Gastroesophageal sphincter (tissue), 3 donors: ENCODE measurements around the gene BCL6.

Experiments
- POLR2A ChIP-seq, 2 donors: fragments of 450-650 bp; IDR thresholded peaks; one replicate each; pipeline ENCODE4 v1.6.1; 2017; ENCODE audit warnings: antibody characterized with exemption in 2 of 2, mild to moderate bottlenecking in 2 of 2, moderate library complexity in 1 of 2
- POLR2AphosphoS5 ChIP-seq: sonication (generic); formaldehyde crosslinking; IDR thresholded peaks from one replicate; pipeline ENCODE4 v1.6.1; 2017; ENCODE audit warnings: antibody characterized with exemption
- TF ChIP-seq, protein P1 (sequence below), 4 experiments: fragments of 200-600 bp in 2 of 4; fragments of 450-650 bp in 2 of 4; sonication (generic) in 1 of 4; IDR thresholded peaks; one replicate each; pipeline ENCODE4 v1.5.1; 2017 to 2019; ENCODE audit warnings: antibody characterized with exemption in 4 of 4, mild to moderate bottlenecking in 2 of 4, moderate library complexity in 2 of 4

DNA sequence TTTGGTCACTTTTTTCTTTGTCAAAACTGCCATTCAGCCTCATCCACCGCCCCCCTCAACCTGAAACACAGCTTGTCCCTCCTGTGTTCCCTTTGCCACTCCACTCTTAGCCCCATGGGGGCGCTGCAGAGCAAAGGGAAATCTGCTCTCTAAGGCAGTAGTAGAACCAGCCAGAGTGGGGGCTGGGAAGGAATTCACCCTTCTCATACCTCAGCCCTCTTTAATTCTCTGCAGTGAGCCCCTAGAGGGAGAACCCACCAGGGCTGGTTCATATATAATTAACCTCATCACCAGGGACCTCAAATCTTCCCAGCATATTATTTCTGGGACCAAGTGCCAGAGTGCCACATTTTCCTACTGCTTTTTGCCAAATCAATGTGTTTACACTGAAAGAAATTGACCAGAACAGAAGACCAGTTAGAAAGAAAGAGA, 2.8 kb upstream of the BCL6 start:
- TF ChIP-seq, protein P1, sequence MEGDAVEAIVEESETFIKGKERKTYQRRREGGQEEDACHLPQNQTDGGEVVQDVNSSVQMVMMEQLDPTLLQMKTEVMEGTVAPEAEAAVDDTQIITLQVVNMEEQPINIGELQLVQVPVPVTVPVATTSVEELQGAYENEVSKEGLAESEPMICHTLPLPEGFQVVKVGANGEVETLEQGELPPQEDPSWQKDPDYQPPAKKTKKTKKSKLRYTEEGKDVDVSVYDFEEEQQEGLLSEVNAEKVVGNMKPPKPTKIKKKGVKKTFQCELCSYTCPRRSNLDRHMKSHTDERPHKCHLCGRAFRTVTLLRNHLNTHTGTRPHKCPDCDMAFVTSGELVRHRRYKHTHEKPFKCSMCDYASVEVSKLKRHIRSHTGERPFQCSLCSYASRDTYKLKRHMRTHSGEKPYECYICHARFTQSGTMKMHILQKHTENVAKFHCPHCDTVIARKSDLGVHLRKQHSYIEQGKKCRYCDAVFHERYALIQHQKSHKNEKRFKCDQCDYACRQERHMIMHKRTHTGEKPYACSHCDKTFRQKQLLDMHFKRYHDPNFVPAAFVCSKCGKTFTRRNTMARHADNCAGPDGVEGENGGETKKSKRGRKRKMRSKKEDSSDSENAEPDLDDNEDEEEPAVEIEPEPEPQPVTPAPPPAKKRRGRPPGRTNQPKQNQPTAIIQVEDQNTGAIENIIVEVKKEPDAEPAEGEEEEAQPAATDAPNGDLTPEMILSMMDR (IDR thresholded peaks at IDR 0.05): peak; percentile 93 to 98 (median 96)
- no peak for TF ChIP-seq POLR2A (IDR thresholded peaks at IDR 0.05)
- TF ChIP-seq POLR2AphosphoS5: peak; percentile 56
